EL (cell line): ENCODE results near the gene CCT3.

Source experiments
- DNase-seq: peaks from one replicate; pipeline ENCODE4 v3.0.0-alpha.2; 2016

Gene CCT3

DNA sequence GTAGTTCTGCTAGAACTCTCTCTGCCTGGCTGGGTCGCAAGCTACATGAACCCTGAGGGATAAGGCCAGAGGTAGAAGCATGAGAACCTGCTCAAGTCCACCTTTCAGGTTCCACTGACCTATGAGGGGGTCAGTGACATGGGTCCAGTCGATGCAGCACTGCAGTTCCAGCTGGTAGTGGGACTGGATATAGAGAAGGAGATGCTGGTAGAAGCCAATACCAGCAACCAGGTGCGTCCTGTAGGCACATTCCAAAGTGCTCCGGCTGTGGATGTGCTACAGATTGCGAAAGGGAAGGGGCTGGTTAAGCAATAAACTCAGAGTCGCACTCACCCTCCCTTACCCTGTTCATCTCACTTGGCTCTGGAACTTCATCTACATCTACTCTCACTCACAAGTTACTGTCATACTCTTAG is 61.1 kb downstream of the CCT3 start:
- DNase-seq = no peak

DNA sequence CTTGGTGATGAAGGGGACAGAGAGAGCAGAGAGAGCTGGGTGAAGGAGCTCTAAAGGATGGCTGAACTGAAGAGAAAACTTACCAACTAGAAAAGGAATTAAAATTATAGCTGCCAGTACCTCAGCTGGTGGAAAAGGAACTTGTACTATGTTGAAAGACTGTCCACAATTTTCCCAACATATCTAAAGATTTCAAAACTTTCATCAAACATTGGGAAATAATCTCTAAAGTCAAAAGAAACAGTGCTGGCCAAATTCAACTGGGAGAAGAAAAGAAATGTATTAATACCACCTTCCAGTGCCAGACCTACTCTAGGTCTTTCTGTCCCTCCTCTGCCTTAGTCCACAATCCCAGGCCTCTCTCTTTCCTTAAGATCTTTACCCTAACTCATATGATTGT is 61.6 kb downstream of the CCT3 start:
- DNase-seq = no peak

DNA sequence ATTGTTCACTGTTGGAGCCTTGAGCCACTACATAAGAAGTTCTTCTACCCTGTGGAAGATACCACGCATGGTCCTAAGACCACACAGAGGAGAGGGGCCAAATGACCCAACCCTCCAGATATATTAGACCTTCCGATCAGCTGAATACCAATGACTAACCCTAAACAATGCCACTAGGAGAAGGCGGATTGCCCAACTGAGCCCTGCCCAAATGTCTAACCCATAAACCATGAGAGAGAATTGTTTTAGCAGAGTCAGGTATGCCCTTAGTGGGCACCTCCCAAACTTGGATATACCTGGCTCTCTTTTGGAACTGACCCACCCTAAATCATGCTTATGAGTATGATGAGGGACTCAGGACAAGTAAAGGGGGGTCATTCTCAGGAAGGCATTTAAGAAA is 67.8 kb downstream of the CCT3 start:
- no peak for DNase-seq

DNA sequence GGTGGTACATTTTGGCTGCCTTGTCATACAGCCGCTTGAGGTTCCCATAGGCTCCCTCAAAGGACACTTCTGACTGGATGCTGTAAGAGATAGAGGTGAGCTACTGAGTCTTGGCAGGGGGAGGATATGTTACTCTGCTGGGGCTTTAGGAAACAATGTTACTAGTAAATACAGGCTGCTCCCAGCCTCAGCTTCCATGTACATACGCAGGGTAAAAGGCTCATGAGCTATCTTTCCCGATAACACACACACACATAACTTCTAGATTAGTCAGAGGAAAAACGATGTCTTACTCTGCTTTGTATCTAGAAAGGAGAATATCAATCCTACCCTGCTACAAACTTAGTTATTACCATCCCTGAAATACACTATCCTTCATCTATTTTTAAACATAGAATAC is 69.8 kb downstream of the CCT3 start:
- DNase-seq = peak; percentile 39

DNA sequence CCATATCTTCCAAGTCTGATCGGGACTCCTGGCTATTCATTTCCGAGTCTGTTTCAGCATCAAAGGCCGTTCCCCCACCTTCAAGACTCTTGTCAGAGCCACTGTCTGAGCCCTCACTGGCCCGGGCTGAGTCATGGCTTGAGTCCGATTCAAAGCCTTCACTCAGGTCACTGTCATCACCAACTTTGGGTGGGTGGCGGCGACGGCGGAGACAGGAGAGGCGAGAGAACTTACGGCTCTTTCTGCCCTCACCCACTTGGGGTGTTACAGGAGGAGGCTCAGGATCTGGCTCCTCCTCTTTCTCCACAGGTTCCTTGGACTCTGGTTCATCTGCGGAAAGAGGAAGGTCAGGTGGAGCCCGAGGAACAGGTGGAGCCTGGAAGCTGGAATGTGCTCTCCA is 72.0 kb downstream of the CCT3 start:
- no peak for DNase-seq

DNA sequence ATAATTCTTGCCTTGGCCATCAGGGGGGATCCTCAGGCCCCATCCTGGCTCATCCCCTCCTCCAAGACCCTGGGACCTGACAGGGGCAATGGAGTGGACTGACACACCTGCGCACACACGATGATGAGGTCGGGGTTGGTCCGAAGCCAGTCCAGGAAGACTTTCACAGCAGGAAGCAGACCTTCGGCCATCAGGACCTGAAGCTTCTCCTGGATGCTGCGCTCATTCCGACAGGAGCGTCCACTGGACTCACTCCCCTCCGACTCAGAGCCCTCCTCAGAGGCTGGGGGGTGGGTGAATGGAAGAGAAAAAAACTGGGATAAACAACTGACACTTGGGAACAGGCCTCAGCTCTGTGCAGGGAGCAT is 74.8 kb downstream of the CCT3 start:
- DNase-seq = no peak

DNA sequence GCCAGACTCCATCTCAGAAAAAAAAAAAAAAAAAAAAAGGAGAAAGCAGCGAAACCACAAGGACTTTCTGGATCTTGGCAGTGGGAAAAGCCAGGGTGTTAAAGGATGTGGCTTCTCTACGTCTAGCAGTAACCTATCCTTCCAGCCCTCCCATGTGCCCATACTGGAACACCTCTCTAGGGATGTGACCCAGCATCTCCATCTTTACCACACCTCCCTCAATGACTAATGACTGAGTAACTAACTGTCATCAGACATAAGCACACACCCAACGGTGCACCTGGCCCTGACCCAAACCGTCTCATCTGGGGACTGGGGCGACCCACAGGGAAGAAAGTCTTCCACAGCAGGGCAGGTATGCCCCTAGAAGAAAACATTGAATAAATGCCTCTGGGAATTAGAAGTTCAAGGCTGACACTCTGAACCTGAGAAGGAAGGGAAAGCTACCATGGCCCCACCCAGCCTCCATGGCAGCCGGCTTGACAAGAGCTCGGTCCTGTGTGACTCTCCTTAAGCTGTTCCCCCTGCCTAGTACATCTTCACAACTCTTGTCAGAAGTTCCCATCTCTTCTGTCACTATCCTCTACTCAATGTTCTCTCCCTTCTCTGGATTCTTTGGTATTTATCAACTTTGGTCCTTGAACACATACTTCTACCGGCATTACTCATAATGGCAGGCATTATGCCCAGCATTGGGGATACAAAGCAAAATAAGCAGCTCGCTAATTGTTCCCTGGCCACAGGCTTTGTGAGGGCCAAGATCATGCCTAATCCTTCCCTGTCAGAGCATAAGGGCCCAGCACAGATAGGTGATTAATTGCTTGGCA is 75.4 kb downstream of the CCT3 start:
- peak; percentile 85 for DNase-seq

DNA sequence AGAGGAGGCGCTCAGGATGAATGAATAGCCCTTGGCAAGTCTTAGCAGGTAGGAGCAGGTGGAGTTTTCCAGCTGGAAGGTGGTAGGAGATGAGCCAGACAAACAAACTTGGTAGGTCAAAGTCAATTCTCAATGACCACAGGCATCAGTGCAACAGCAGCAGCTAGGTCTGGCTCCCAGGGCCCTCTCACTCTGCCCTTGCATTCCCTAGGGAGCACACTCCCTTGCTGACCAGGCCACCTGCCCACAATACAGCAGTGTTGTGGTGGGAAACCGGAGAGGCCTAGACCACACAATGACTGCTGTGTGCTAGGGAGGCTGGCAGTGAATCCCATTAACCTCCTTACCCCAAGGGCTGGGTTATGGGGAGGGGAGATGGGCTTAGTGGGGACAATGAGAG is 77.2 kb downstream of the CCT3 start:
- no peak for DNase-seq

DNA sequence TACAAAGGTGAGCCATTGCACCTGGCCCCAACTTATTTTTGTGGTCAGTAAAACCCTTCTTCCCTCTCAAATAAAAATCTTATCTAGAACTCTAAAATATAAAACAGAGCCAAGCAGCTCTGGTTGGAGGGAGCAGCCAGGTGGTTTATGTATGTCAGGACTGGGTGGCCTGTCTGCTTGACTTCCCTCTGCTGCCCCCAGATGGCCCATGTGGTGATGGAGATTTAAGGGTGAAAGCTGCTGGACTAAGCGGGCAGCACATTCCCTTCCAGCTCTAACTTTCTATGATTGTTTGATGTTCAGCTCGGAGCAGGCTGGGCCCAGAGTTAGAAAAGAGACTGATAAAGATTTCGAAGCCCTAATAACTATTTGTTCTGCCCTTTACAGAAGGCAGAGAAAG is 78.3 kb downstream of the CCT3 start:
- DNase-seq = no peak
